ENCODE results near the gene SLC22A3. TPM values are rescaled to one million over a fixed set of nuclear protein-coding genes. Genes with fewer than 3 reads are reported as not detected.
"Not testable (repeated sequence)": the region's sequence is repeated elsewhere in the genome, so short reads cannot be mapped to it uniquely, and the experiment has no call there.

The SLC22A3 gene
- polyA plus RNA-seq, 10 donors = 6.8 to 16.5 (median 13.3) TPM

DNA sequence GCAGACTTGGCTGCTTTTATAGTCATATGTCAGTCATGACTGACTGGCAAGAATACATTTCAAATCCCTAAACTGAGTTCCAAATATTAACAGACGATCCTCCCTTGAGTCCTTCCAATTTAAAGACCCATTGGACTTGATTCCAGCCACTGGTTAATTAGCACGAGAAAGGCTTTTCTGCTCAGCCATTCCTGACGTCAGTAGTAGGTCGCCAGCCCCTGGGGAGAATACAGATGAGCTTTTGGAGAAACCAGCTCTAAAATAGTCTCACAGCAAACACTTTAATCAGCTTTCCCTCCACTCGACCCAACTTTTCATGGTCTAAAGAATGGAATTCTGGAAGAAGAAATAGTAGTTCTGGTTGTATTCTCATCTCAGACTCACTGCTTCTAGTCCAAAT is 91.6 kb downstream of the SLC22A3 start:
- DNase-seq = peak in 2 of 3 donors; percentile 17 to 36

- DNase-seq = no peak
These were observed 94.0 kb downstream of the SLC22A3 start for GRCh38 chr6:160442151-160442550.

DNA sequence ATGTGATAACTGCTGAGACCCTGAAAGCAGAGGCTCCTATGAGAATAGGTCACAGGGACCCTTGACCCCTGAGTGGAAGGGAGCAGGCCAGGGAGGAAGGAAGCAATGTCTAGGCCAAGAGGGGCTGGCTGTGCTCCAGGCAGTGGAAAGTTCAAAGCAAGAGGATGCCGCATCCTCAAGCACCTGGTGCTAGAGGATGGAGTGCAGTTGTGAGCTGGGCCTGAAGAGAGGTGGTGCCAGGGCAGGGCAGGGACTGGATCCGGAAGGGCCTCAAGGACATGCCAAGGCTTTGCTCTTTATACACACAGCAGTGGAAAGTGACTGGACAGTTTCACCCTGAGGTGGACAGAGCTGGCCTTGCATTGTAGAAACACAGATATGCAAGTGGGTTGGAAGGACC is 97.0 kb downstream of the SLC22A3 start:
- DNase-seq = no peak

DNA sequence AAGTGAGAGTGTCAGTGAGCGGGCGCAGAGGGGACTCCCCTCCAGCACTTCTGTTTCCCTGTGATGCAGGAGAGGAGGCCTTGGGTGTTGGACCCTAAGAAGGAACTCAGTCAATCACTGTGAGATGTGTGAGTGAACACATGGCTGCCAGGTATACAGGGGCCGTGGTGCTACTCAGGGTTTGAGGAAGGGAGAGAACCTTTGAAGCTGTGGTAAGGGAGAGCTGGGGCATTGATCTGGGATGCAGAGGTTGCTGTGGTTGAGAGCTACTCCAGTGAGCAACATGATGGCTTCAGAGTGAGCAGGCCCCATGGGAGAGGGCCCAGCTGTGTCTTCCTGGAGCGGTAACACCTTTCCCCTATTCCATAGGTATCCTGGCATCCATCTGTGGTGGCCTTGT is 99.2 kb downstream of the SLC22A3 start:
- no peak for DNase-seq

DNA sequence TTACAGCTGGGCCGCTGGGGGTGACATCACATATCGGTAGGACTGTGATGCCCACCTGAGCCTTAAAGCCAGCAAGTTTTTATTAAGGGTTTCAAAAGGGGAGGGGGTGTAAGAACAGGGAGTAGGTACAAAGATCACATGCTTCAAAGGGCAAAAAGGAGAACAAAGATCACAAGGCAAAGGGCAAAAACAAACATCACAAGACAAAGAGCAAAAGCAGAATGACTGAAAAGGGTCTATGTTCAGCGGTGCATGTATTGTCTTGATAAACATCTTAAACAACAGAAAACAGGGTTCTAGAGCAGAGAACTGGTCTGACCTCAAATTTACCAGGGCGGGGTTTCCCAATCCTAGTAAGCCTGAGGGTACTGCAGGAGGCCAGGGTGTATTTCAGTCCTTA is 101.6 kb downstream of the SLC22A3 start:
- DNase-seq = not testable (repeated sequence)

DNA sequence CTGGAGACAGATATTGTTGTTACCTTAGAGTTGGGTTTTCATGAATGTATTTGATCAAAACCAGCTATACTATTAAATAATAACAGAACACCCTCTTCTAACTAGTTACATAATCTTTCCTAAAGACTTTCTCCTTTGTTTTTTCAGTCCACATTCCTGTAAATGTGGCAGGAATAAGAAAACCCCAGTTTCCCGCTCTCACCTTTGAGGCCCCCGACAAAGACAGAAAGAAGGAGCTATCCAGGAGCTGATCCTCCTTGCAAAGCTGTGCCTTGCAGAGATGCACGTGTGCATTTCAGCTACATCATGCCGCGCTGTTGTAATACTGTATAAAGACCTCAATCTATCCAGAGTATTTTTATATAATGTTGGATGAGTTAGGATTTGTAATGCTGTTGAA is 102.7 kb downstream of the SLC22A3 start:
- no peak for DNase-seq

GRCh38 chr6:160454303-160454702 is 106.1 kb downstream of the SLC22A3 start:
- DNase-seq = no peak

DNA sequence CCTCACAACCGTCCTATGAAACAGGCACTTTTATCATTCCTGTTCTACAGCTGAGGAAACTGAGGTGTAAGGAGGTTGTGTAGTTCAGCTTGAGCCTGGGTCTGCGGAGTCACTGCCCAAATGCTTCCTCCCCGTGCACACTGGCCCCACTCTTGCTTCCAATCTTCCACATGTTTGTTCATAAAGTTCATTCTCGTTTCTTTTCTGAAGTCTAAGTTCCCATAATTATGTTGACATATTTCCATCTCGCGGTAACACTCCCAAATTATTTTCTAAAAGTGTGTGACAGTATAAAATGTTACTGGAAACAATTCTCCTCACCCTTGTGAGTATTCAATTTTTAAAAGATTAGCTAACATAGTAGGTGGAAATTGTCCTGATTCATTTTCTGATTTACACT is 106.9 kb downstream of the SLC22A3 start:
- peak in 1 of 3 donors; percentile 64 for DNase-seq

DNA sequence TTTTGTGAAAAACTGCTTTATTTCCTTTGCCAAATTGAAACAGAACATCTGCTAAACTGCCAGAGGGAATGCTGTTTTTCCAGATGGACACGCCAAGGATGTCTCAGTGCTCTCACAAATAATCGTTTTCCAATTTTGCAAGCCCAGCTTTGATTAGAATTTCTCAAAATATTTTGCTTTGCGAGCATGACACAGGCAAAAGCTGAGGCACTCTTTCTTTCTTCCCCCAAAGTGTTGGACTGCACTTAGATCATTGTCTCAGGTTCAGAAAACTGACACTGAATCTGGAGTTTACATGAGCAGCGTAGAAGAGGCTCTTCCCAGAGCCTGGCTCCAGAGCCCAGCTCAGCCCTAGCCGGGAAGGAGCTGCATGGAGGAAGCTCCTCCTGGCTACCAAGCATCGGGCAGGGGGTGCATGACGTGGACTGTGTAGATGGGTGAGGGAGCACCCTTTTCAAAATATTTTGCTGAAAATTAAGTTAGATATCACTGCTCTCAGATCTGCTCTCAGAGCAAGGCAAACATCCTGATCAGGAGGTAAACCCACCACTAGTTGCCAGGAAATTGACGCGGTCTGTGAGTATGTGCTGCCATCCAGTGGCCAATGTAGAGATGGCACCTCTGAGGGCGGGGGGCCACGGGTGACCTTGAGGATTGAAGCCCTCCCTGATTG is 107.5 kb downstream of the SLC22A3 start:
- DNase-seq = peak; percentile 77 to 95 (median 86)

DNA sequence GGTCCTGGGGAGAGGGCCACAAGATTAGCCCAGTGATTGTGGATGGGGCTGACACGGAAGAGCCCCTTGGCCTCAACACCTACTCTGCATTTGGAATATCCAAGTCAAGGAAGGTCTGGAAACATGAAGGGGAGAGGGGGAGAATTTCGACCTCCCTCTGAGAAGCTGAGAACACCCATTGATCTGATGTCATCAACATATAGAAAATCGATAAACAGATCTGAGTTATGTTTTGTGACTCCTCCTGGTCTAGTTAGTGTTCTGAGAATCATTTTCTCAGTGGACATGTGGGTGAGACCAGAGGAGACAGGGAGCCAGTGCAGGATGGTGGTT is 108.0 kb downstream of the SLC22A3 start:
- no peak for DNase-seq

DNA sequence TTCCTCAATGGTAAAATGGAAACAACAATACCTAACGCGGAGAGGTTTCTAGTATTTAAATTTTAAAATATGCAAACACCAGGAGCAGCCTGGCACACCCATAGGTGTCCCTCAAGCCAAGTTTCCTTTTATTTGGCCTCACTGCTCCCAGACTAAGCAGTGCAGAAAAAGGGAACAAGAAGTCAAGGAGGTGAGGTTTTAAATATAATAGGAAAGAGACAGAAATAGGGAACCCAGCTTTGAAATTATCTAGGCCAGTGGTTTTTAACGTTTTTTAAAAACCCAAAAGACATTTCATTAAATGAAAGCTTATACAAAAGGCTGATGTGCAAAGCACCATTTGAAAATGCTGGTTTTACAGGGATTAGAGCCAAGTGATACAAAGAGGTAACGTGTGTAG is 109.6 kb downstream of the SLC22A3 start:
- DNase-seq = no peak

- DNase-seq = no peak
These were observed 113.5 kb downstream of the SLC22A3 start for GRCh38 chr6:160461641-160462040.

- no peak for DNase-seq
These were observed 113.9 kb downstream of the SLC22A3 start for GRCh38 chr6:160462116-160462515.

- peak in 1 of 3 donors; percentile 71 for DNase-seq
These were observed 114.5 kb downstream of the SLC22A3 start for GRCh38 chr6:160462551-160463109.

GRCh38 chr6:160464744-160465143 is 116.6 kb downstream of the SLC22A3 start:
- DNase-seq = no peak

- not testable (repeated sequence) for DNase-seq
These were observed 119.2 kb downstream of the SLC22A3 start for GRCh38 chr6:160467261-160467871.

GRCh38 chr6:160469153-160469552 is 121.0 kb downstream of the SLC22A3 start:
- no peak for DNase-seq

GRCh38 chr6:160476056-160476455 is 127.9 kb downstream of the SLC22A3 start:
- not testable (repeated sequence) for DNase-seq

GRCh38 chr6:160477072-160477471 is 128.9 kb downstream of the SLC22A3 start:
- not testable (repeated sequence) for DNase-seq

DNA sequence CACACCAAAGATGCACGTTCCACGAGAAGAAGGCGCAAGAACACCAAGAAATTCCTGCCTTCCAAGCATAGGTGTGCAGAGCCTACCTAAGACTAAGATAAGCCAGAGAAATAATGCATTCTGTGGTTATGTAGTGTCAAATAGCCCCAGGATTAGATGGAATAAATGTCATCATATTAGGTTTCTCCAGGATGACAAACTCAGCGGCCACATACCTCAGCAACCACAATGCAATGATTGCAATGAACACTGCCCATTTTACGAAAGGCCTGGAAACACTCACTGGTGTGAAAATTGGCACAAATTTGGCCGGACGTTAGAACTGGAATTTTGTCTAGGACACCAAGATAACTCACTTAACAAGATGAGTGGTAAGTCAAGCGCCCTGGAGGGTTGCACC is 129.7 kb downstream of the SLC22A3 start:
- DNase-seq = no peak

DNA sequence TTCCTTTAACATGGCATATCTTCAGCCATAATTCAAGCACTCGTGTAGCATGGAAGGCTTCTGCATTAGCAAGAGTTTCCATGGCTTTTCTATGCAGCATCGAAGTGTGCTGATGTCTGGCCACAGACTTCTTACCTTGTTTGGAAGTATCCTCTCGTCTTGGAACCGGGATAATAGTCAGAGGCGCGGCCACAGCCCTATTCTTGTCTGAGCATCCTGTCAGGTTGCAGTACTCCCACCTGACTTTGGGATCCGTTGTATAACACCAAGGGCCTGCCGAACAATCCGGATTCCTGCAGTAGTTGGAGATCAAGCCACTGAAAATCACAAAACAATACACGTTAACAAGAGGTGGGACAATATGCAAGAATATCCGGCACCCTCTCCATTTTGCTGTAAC is 138.9 kb downstream of the SLC22A3 start:
- DNase-seq = no peak

GRCh38 chr6:160489091-160489490 is 140.9 kb downstream of the SLC22A3 start:
- DNase-seq = no peak

DNA sequence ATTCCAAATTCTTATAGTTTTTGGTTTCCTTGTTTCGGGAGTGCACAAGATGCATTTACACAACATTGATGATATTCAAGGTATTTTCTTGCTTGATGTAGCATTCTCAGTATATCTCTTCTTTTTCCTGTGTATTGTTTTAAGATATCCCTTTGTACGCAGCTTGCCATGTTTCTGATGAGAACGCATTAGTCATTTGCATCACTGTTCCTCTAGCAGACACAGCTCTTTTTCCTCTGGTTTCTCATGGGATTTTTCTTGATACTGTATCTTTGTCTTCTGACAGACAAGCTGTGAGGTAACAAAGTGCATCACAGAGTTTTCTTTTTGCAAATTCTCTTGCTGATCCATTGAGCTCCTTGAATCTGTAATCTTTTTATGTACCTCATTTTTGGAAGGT is 146.4 kb downstream of the SLC22A3 start:
- no peak for DNase-seq

DNA sequence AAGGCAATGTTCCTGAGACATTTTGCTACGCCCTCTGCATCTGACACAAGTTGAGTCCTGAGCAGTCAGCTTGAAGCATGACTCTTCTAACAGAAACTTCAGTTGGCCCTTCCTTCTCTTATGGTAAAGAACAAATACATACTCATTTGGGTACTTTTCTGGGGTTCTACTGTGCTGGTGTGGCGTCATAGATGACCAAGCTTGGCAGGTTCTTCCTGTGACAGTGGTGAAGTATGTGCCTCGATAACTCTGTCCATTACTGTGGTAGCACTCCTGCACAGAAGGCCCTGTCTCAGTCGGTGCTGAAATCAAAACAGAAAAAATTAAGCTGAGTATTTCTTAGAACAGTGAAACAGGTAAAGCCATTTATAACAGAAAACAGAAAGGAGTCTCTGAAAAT is 152.5 kb downstream of the SLC22A3 start:
- DNase-seq = no peak

Data from muscle of back (tissue), 11 donors.